ENCODE results near the gene CCDC66.

Gene CCDC66

DNA sequence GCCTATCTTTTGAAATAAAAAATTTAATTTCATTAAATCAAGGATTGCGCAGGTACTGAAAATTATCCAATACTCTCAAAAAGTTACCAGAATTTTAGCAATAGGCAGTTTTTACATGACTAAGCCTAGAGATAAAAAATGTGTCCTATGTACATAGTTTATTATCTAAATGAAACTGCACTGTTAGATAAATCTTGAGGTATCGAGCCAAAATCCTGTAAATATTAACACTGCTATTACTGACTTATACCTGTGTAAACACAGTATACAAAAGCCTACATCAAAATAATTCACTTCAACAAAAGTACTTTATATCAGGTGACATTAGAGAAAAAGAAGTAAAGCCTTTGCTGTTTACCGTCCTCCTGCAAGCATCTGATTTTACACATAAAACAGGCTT, 65.4 kb downstream of the CCDC66 start:
- DNase-seq, result no peak

DNA sequence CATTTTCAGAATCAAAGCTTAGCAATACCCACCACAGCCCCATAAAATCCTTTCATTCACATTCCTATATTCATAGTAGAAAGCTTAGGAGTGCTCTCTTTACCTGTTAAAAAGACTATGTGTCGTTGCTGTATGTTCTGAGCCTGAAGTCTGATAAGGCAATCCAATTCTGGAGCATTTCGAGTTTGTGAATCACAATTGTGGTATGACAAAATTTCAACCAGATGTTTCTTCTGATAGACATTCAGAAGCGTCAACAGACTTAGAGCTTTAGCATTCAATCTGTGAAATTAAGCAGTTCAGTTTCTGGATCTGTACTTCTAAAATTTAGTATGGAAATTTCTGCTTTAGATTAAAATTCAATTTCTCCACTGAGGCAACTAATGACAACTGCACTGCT, 67.8 kb downstream of the CCDC66 start:
- DNase-seq, result no peak

DNA sequence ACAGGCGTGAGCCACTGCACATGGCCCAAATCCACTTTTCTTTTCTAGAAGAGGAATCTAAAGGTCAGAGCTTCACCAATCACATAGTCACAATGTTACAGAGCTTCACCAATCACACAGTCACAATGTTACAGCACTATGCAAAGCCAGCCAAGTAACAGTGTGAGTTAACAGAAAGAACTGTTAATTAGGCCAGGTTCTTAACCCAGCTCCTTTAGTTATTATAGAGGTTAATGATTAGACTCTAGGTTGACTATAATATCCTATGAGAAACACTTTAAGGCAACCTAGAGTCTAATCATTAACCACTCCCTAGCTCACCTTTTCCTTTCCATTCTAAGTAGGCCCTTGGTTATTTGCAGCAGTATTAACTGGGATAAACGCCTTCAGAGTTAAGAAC, 72.1 kb downstream of the CCDC66 start:
- DNase-seq, result no peak

DNA sequence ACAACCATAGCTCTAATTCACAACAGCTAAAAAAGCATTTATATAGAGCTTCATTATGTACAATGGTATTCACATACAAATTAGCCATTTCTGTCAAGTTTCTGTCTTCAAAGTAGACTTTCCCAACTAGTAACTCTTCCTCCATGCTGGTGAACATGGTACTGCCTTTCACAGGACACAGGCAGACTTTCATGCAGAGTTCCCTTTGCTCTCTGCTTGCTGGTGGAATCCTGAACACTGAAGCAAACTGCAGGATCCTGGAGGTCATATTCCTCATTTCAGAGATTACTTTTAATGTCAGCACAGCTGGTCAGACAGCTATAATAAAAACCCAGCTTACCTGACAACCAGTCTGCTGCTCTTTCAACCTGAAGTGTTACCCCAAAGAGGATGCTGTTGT, 72.5 kb downstream of the CCDC66 start:
- DNase-seq, result no peak

DNA sequence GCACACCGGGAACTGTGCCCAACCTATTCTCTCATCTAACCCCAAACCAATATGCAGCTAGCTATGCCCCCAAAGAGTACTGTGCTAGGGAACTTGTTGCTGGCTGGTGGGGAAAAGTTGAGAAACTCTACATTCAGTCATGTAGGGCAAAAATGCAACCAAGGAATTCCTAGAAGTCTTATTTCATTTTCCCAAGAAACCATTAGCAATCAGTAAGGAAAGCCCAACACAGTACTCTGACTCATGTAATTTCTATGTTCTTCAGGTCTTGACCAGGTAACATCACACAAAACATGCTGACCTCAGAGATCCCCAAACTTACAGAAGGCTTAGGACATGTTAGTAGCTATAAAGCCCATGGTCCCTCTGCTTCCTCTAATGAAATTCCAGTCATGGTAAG, 74.0 kb downstream of the CCDC66 start:
- no peak for DNase-seq

DNA sequence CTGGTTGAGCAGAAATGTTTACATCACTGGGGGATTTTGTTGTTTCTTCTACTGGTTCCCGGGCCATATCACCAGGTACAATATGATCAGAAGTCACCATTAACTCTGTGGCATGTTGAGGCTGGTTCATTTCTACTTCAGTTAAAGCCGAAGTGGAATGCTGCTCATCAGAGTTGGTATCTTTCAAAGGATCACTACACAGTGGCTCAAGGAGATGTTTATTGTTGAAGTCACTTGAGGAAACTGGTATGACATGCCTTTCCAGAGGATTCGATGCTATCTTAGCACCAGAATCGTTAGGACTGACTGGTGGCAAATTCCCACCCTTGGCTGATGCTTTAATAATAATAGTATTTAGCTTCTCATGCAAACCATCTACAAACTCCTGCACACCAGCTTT, 76.2 kb downstream of the CCDC66 start:
- DNase-seq, result no peak

DNA sequence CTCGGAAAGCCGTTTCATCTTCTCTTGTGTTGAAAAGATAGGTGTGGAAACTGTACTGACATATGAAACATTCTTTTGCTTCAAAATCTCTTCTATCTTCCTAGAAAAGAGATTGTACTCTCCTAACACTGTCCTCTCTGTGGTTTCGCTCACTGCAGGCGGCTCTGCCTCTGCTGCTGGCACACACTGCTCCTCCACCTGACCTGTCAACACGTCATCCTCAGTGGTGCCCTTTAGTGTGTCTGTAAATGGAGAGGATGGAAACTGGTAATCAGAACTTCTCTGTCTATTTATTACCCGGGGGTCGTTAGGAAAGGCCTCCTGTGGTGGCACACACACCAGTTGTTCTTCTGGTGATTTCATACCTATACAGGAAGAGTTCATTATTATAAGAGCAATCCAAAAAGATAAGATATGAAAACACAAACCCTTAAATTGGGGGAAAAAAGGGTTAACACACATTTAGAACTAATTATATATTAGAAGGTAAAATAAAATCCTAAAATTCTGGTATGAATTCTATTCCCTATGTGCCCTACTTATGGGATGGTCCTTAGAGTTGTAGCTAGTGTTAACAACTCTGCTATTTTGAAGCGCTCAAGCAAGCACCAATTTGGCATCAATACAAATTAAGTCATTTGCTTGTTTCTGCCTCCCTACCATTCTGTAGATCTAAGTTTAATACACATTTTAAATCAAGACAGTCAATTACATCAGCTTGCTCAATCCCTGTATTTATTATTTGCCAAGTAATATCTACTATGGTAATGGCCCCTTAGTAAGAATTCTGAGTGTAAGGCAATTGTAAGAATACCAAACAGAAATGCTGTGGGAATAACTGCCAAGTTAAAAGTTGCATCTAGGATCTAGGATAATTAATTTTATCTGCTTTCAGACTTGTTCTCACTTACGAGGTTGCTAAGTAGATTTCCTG, 76.9 kb downstream of the CCDC66 start:
- no peak for DNase-seq

DNA sequence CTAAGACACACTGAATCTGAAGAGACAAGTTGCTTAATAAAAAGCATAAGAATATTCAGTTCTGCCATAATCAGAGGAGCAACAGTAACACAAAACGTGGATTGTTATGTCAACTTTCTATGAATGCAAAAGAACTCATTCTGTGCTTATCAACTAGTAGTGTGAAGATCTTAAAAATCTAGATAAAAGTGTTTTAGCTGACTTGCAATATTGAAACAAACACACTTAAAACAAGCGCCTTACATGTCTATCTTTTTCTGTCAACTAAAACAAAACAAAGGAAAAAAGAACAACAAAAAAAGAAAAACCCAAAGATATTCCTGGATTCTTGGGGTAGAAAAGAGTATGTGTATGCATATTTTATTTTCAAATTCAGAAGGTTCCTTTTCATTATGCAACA, 88.4 kb downstream of the CCDC66 start:
- DNase-seq, result no peak

DNA sequence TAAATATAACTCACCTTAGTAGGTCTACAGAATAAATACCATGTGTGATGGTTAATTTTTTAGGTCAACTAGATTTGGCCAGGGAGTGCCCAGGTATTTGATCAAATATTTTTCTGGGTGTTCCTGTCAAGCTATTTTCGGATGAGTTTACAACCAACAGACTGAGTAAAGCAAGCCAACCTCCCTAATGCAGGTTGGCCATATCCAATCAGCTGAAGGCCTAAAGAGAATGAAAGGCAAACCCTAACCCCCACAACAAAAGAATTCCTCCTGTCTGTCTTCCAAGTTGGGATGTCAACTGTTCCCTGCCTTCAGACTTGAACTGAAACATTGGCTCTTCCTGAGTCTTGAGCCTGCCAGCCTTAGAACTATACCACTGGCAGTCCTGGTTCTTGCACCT, 97.5 kb downstream of the CCDC66 start:
- DNase-seq, result no peak

DNA sequence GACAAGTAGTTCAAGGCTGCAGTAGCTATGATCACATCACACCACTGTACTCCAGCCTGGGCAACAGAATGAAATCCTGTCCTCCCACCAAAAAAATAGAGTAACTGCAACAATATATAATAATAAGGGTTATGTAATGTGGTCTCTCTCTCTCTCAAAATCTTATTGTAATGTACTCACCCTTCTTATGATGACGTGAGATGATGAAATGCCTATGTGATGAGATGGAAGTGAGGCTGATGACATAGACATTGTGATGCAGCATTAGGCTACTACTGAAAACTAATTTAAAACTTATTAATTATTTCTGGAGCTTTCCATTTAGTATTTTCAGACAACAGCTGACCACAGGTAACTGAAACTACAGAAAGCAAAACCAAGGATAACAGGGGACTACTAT, 98.7 kb downstream of the CCDC66 start:
- no peak for DNase-seq

DNA sequence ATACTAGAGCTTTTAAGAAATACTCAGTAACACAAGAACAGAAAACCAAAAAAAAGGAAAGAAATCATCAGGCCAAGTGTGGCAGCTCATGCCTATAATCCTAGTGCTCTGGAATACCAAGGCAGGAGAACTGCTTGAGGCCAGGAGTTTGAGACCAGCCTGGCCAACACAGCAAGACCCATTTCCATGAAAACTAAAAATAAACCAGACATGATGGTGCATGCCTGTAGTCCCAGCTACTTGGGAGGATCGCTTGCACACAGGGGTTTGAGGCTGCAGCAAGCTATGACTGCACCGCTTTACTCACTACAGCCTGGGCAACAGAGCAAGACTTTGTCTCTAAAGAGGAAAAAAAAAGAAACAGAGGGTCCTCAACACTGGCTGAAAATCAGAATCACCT, 107.8 kb downstream of the CCDC66 start:
- no peak for DNase-seq

DNA sequence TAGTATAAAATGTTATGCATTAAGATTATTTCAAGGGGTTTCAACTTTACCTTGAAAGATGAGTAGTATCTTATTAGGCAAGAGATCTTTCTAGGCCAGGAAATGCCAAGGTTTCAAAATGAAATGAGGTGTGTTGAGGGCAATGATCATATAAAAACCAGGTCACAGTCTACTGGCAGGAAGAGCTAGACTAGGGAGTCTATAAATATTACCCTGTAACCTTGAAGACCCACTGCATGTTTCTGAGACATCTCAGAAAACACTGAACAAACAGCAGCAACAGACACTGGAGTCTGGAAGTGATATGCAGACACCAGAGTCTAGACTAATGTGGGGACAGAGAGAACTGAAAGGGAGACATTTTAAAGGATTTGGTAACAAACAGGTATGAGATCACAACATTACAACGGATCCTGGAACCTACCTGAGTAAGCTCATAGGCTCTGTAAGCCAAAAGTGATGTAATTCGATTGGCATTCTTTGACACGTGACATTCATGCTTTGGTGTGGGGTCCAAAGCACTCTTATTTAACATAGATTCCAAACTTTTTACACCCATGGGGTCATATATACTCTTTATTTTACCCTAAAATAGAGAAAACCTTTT, 111.1 kb downstream of the CCDC66 start:
- DNase-seq, result no peak

All from activated CD8-positive, alpha-beta memory T cell treated with anti-CD3 and anti-CD28 coated beads, Interleukin-2, amount 50 U/mL, for 48 hours (primary cell).